T-helper 2 cell (primary cell): Measurements from ENCODE around the gene MED13.
"Not testable (repeated sequence)": the region's sequence is repeated elsewhere in the genome, so short reads cannot be mapped to it uniquely, and the experiment has no call there.

ENCODE experiments used
- DNase-seq, 5 experiments: peaks; one replicate each; pipeline versions ENCODE4 v3.0.0 to v3.0.0-alpha.2; 2012 to 2022

The MED13 gene

GRCh38 chr17:62049299-62049698 is 15.8 kb downstream of the MED13 start:
- no peak for DNase-seq

- DNase-seq, result no peak
Observed at GRCh38 chr17:62048262-62048661, 16.8 kb downstream of the MED13 start.

GRCh38 chr17:62045517-62045916 is 19.6 kb downstream of the MED13 start:
- no peak for DNase-seq

- DNase-seq, result no peak
Observed at GRCh38 chr17:62045109-62045508, 20.0 kb downstream of the MED13 start.

- DNase-seq, result no peak
Observed at GRCh38 chr17:62043602-62044001, 21.5 kb downstream of the MED13 start.

- DNase-seq, result no peak
Observed at GRCh38 chr17:62043140-62043539, 21.9 kb downstream of the MED13 start.

GRCh38 chr17:62038248-62038647 is 26.8 kb downstream of the MED13 start:
- DNase-seq, result no peak

- no peak for DNase-seq
Observed at GRCh38 chr17:62033317-62033716, 31.8 kb downstream of the MED13 start.

GRCh38 chr17:62032480-62032879 is 32.6 kb downstream of the MED13 start:
- no peak for DNase-seq

GRCh38 chr17:62030264-62030663 is 34.8 kb downstream of the MED13 start:
- DNase-seq, result no peak

- DNase-seq, result no peak
Observed at GRCh38 chr17:62024866-62025265, 40.2 kb downstream of the MED13 start.

- no peak for DNase-seq
Observed at GRCh38 chr17:62017912-62018311, 47.2 kb downstream of the MED13 start.

GRCh38 chr17:62017496-62017895 is 47.6 kb downstream of the MED13 start:
- DNase-seq, result no peak

GRCh38 chr17:62014526-62014925 is 50.6 kb downstream of the MED13 start:
- DNase-seq, result no peak

GRCh38 chr17:62009220-62009619 is 55.9 kb downstream of the MED13 start:
- peak in 1 of 5 experiments; percentile 11 for DNase-seq

- DNase-seq, result peak in 1 of 5 experiments; percentile 60
Observed at GRCh38 chr17:62008294-62008693, 56.8 kb downstream of the MED13 start.

- no peak for DNase-seq
Observed at GRCh38 chr17:62004388-62004787, 60.7 kb downstream of the MED13 start.

- DNase-seq, result not testable (repeated sequence)
Observed at GRCh38 chr17:62003141-62003540, 61.9 kb downstream of the MED13 start.

GRCh38 chr17:62001105-62001504 is 64.0 kb downstream of the MED13 start:
- DNase-seq, result no peak

- DNase-seq, result no peak
Observed at GRCh38 chr17:62000186-62000585, 64.9 kb downstream of the MED13 start.

- not testable (repeated sequence) for DNase-seq
Observed at GRCh38 chr17:61998534-61998933, 66.5 kb downstream of the MED13 start.

GRCh38 chr17:61997664-61998063 is 67.4 kb downstream of the MED13 start:
- DNase-seq, result no peak

- DNase-seq, result no peak
Observed at GRCh38 chr17:61996916-61997605, 68.0 kb downstream of the MED13 start.

- no peak for DNase-seq
Observed at GRCh38 chr17:61989509-61989908, 75.6 kb downstream of the MED13 start.

- DNase-seq, result no peak
Observed at GRCh38 chr17:61986898-61987297, 78.2 kb downstream of the MED13 start.
